ENCODE measurements around the gene OSBP2.

DNA sequence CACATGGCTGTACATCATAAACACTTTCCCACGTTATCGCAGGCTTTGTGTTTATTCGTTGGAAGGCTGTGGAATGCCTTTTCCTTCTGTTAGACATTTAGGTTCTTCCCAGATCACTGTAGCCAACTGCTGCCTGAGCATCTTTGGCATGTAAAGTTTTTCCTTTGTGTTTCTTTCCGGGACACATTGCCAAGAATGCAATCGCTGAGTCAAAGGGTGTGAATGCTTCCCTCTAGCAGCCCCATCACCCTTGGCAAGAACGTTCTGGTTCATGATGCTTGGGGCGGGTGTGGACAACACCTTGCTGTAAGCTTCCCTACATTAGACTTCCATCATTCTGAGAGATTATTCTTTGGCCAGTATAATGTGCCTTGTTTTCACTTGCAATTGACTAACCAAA, 136.2 kb downstream of the OSBP2 start:
- TF ChIP-seq CTCF (IDR thresholded peaks at IDR 0.05; ENCODE audit: low read length) (no peak), EZH2 (IDR thresholded peaks at IDR 0.05; ENCODE audit: borderline replicate concordance, low read length) (no peak)

Measured in OCI-LY1 (cell line).